GM21390 (cell line): ENCODE data around the gene CHP2.

ENCODE experiments used
- ATAC-seq: cut with Tn5 transposase; IDR thresholded peaks from one replicate; pipeline ENCODE4 v1.9.1; 2021; ENCODE audit not compliant: unreplicated experiment

CHP2 gene

GRCh38 chr16:23803591-23804123 is 48.8 kb downstream of the CHP2 start:
- peak; percentile 63 for ATAC-seq

GRCh38 chr16:23807028-23807427 is 52.2 kb downstream of the CHP2 start:
- no peak for ATAC-seq
